Thymus (tissue), 11 donors: ENCODE data around the gene LRRC4C. TPM values are rescaled to one million over a fixed set of nuclear protein-coding genes. Genes with fewer than 3 reads are reported as not detected.

Experiments used
- DNase-seq, 9 donors: peaks; one replicate each; pipeline ENCODE4 v3.0.0-alpha.2; 2013; ENCODE audit warnings: low spot score in 9 of 9, low read depth in 6 of 9, missing footprints in 1 of 9
- H3K27ac ChIP-seq, 2 donors: one replicate each; pipeline ENCODE4 v1.5.1; 2013; ENCODE audit warnings: control low read depth in 1 of 2, low read depth in 1 of 2, low read length in 1 of 2, mild to moderate bottlenecking in 1 of 2, moderate library complexity in 1 of 2
- H3K27me3 ChIP-seq, 2 donors: one replicate each; pipeline ENCODE4 v1.5.1; 2013; ENCODE audit warnings: low read length in 1 of 2; ENCODE audit not compliant: control insufficient read depth in 2 of 2, insufficient read depth in 1 of 2
- H3K36me3 ChIP-seq, 2 donors: one replicate each; pipeline ENCODE4 v1.5.1; 2013; ENCODE audit warnings: low read length in 1 of 2, mild to moderate bottlenecking in 1 of 2, moderate library complexity in 1 of 2; ENCODE audit not compliant: control insufficient read depth in 2 of 2, insufficient read depth in 2 of 2
- H3K4me1 ChIP-seq, 2 donors: one replicate each; pipeline ENCODE4 v1.5.1; 2013; ENCODE audit warnings: low read length in 2 of 2; ENCODE audit not compliant: control insufficient read depth in 2 of 2, insufficient read depth in 2 of 2
- H3K4me3 ChIP-seq, 2 donors: one replicate each; pipeline ENCODE4 v1.5.1; 2013; ENCODE audit warnings: low read length in 2 of 2, control low read depth in 1 of 2, mild to moderate bottlenecking in 1 of 2
- H3K9me3 ChIP-seq, 2 donors: one replicate each; pipeline ENCODE4 v1.5.1; 2013; ENCODE audit warnings: low read length in 1 of 2, mild to moderate bottlenecking in 1 of 2; ENCODE audit not compliant: control insufficient read depth in 2 of 2, insufficient read depth in 1 of 2
- WGBS: extraction: QIAGEN DNeasy Blood & Tissue Kit; methylation state at CpG from one replicate; pipeline ENCODE4 v1.1.7; 2013; 5-methylcytosine and 5-hydroxymethylcytosine counted together
- polyA plus RNA-seq: library from polyadenylated mRNA; stranded (reverse); fragments of 200-250 nt; gene quantifications from one replicate; pipeline ENCODE4 v1.2.3, GENCODE V29; 2013
- total RNA-seq: library from RNA; stranded (reverse); fragments of 120-200 nt; gene quantifications from one replicate; pipeline ENCODE4 v1.2.4, GENCODE V29; 2013
- donor health status: healthy.

Gene LRRC4C
- total and polyA plus RNA-seq, 2 donors = 0.30 to 1.6 TPM

- no peaks in the 10 kb centered on the region for H3K36me3 ChIP-seq
- DNase-seq = no peak
- H3K4me1 ChIP-seq = no peaks in the 10 kb centered on the region
- H3K9me3 ChIP-seq = peaks cover 0 to 12% of the 10 kb centered on the region in 2 donors
- H3K27ac ChIP-seq = no peak overlapping the region
- no peak overlapping the region for H3K4me3 ChIP-seq
- no peaks in the 10 kb centered on the region for H3K27me3 ChIP-seq
- 87% methylated on average over 11 of the region's 11 CpGs for WGBS
These were observed 402.4 kb downstream of the LRRC4C start for GRCh38 chr11:41056892-41057569.

GRCh38 chr11:41053894-41054293, 405.6 kb downstream of the LRRC4C start:
- Histone ChIP-seq H3K27me3 (no peaks in the 10 kb centered on the region), H3K4me3 (no peak overlapping the region), H3K4me1 (no peaks in the 10 kb centered on the region), H3K9me3 (peaks cover 0 to 12% of the 10 kb centered on the region in 2 donors), H3K27ac (no peak overlapping the region), H3K36me3 (no peaks in the 10 kb centered on the region)
- DNase-seq = no peak

- Histone ChIP-seq H3K27ac (no peak overlapping the region), H3K4me1 (no peaks in the 10 kb centered on the region), H3K27me3 (no peaks in the 10 kb centered on the region), H3K9me3 (peaks cover 0 to 3% of the 10 kb centered on the region in 2 donors), H3K36me3 (no peaks in the 10 kb centered on the region), H3K4me3 (no peak overlapping the region)
- no peak for DNase-seq
- WGBS = 92% methylated on average over 3 of the region's 3 CpGs
These were observed 407.4 kb downstream of the LRRC4C start for GRCh38 chr11:41051919-41052635.

- H3K4me3 ChIP-seq = no peak overlapping the region
- H3K4me1 ChIP-seq = no peaks in the 10 kb centered on the region
- no peaks in the 10 kb centered on the region for H3K9me3 ChIP-seq
- no peaks in the 10 kb centered on the region for H3K27me3 ChIP-seq
- H3K27ac ChIP-seq = no peak overlapping the region
- no peak for DNase-seq
- H3K36me3 ChIP-seq = no peaks in the 10 kb centered on the region
These were observed 408.7 kb downstream of the LRRC4C start for GRCh38 chr11:41050791-41051190.

- H3K27me3 ChIP-seq = no peaks in the 10 kb centered on the region
- H3K4me3 ChIP-seq = no peak overlapping the region
- H3K9me3 ChIP-seq = no peaks in the 10 kb centered on the region
- no peaks in the 10 kb centered on the region for H3K4me1 ChIP-seq
- DNase-seq = no peak
- no peak overlapping the region for H3K27ac ChIP-seq
- H3K36me3 ChIP-seq = no peaks in the 10 kb centered on the region
These were observed 412.2 kb downstream of the LRRC4C start for GRCh38 chr11:41047229-41047628.

- WGBS = 89% methylated on average over 5 of the region's 5 CpGs
- no peak overlapping the region for H3K27ac ChIP-seq
- DNase-seq = no peak
- no peaks in the 10 kb centered on the region for H3K4me1 ChIP-seq
- no peak overlapping the region for H3K4me3 ChIP-seq
- H3K9me3 ChIP-seq = no peaks in the 10 kb centered on the region
- H3K27me3 ChIP-seq = no peaks in the 10 kb centered on the region
- H3K36me3 ChIP-seq = no peaks in the 10 kb centered on the region
These were observed 414.2 kb downstream of the LRRC4C start for GRCh38 chr11:41045266-41045665.

GRCh38 chr11:41044747-41045146, 414.7 kb downstream of the LRRC4C start:
- H3K4me1 ChIP-seq = no peaks in the 10 kb centered on the region
- H3K9me3 ChIP-seq = no peaks in the 10 kb centered on the region
- no peaks in the 10 kb centered on the region for H3K27me3 ChIP-seq
- no peak overlapping the region for H3K4me3 ChIP-seq
- no peak overlapping the region for H3K27ac ChIP-seq
- DNase-seq = no peak
- 77% methylated on average over 2 of the region's 2 CpGs for WGBS
- no peaks in the 10 kb centered on the region for H3K36me3 ChIP-seq

GRCh38 chr11:41042688-41043087, 416.8 kb downstream of the LRRC4C start:
- DNase-seq = no peak
- 73% methylated on average over 3 of the region's 3 CpGs for whole genome bisulfite sequencing

GRCh38 chr11:41040474-41040873, 419.0 kb downstream of the LRRC4C start:
- Histone ChIP-seq H3K9me3 (no peaks in the 10 kb centered on the region), H3K36me3 (no peaks in the 10 kb centered on the region), H3K4me1 (no peaks in the 10 kb centered on the region), H3K27ac (no peak overlapping the region), H3K4me3 (no peak overlapping the region), H3K27me3 (no peaks in the 10 kb centered on the region)
- DNase-seq = no peak
- 90% methylated on average over 1 of the region's 1 CpG for WGBS

More at GRCh38 chr11:41042688-41043087, 416.8 kb downstream of the LRRC4C start:
- no peak overlapping the region for H3K27ac ChIP-seq
- H3K4me1 ChIP-seq = no peaks in the 10 kb centered on the region
- no peak overlapping the region for H3K4me3 ChIP-seq
- no peaks in the 10 kb centered on the region for H3K36me3 ChIP-seq
- H3K27me3 ChIP-seq = no peaks in the 10 kb centered on the region
- no peaks in the 10 kb centered on the region for H3K9me3 ChIP-seq
